Progenitor cell of endocrine pancreas (in vitro differentiated cells): ENCODE measurements around the gene CDHR4. TPM values are rescaled to one million over a fixed set of nuclear protein-coding genes. Genes with fewer than 3 reads are reported as not detected.

Source experiments
- DNase-seq: peaks from one replicate; pipeline ENCODE4 v3.0.0; 2021; ENCODE audit warnings: low spot score; ENCODE audit not compliant: unreplicated experiment
- H3K27ac Mint-ChIP-seq: 2 replicates; pipeline ENCODE4 v1.8.0; 2021; ENCODE audit warnings: mild to moderate bottlenecking, moderate library complexity, mixed read lengths
- H3K27me3 Mint-ChIP-seq: 2 replicates; pipeline ENCODE4 v1.8.0; 2021; ENCODE audit warnings: mixed read lengths
- H3K36me3 Mint-ChIP-seq: 2 replicates; pipeline ENCODE4 v1.8.0; 2022; ENCODE audit warnings: mixed read lengths; ENCODE audit not compliant: insufficient read depth
- H3K4me1 Mint-ChIP-seq: 2 replicates; pipeline ENCODE4 v1.8.0; 2021; ENCODE audit warnings: low read depth, mixed read lengths
- H3K4me3 Mint-ChIP-seq: 2 replicates; pipeline ENCODE4 v1.8.0; 2021; ENCODE audit warnings: low read depth, mild to moderate bottlenecking, moderate library complexity, mixed read lengths
- H3K9me3 Mint-ChIP-seq: 2 replicates; pipeline ENCODE4 v1.8.0; 2021; ENCODE audit warnings: low read depth, mixed read lengths
- total RNA-seq: library from RNA; stranded (reverse); gene quantifications from 2 replicates; pipeline ENCODE4 v1.2.1, GENCODE V29; 2021
- TF ChIP-seq, protein P1 (sequence below): fragments of 200-600 bp; sonication (generic); IDR thresholded peaks from one replicate; pipeline ENCODE4 v1.5.0; 2021; ENCODE audit warnings: antibody characterized with exemption, mild to moderate bottlenecking; ENCODE audit not compliant: unreplicated experiment

The CDHR4 gene
- total RNA-seq, 1 donor from 2014 or later, result not detected

DNA sequence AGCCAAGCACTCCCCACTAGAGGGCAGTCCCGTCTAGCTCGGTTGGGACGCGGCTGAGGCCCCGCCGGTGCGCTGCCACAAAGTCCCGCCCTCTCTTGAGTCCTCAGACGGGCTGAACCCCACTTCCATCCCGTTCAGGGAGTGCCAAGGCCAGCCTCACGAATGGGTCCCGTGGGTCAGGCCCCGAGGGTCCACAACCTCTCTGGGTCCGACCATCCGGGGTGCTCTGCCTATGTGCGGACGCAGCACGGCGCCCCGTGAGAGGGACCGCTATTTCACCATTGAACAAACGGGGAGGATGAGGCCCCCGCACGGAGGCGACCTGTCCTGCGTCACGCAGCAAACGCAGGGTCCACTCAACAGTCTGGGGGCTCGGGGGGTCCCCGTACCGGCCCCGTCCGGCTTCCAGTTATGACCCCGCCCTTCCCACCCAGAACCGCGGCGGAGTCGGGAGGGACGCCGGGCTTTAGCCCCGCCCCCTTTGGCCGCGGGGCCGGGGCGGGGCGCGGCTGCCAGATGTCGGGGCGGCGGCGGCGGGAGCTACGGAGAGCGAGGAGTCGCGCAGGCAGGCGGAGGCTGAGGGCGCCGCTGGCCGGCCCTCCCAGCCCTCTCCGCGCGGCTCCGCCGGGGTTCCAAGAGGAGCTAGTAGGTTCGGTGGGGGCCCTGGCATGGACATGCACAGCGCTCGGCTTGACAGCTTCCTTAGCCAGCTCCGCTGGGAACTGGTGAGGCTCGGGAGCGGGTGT lies 3.2 kb upstream of the CDHR4 start, which contains the start of gene INKA1:
Gene INKA1 (plus strand): TSS at position 543 of the 746 bp plus-strand sequence. CDS start 132 bp downstream, at position 675.
- Mint-ChIP-seq H3K27ac (peak within 1 kb of the TSS; percentile 72), H3K4me1 (peaks cover 10% of the 10 kb centered on the region), H3K9me3 (no peaks in the 10 kb centered on the region), H3K27me3 (peaks cover 42% of the 10 kb centered on the region), H3K36me3 (no peaks in the 10 kb centered on the region), H3K4me3 (peak within 1 kb of the TSS; percentile 74)
- DNase-seq, result peak; percentile 82
- TF ChIP-seq, protein P1, sequence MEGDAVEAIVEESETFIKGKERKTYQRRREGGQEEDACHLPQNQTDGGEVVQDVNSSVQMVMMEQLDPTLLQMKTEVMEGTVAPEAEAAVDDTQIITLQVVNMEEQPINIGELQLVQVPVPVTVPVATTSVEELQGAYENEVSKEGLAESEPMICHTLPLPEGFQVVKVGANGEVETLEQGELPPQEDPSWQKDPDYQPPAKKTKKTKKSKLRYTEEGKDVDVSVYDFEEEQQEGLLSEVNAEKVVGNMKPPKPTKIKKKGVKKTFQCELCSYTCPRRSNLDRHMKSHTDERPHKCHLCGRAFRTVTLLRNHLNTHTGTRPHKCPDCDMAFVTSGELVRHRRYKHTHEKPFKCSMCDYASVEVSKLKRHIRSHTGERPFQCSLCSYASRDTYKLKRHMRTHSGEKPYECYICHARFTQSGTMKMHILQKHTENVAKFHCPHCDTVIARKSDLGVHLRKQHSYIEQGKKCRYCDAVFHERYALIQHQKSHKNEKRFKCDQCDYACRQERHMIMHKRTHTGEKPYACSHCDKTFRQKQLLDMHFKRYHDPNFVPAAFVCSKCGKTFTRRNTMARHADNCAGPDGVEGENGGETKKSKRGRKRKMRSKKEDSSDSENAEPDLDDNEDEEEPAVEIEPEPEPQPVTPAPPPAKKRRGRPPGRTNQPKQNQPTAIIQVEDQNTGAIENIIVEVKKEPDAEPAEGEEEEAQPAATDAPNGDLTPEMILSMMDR, result peak; percentile 86

DNA sequence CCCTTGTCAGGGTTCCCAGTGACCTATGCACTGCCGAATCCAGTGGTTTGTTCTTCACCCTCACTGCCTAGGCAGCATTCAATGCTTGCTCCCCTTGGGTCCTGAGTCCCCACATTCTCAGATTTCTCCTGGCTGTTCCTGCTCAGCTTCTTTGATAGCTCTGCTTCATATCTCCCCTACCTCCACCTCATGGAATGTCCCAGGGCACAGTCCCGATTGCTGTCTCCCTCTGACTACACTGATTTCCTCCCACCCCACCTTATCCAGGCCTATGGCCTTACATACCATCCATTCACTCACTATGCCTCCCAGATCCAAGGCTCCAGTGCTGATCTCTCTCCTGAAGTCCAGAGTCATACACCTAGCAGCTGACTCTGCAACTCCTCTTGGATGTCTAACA lies 1.5 kb upstream of the CDHR4 start:
- Mint-ChIP-seq H3K4me3 (no peak overlapping the region), H3K27ac (no peak overlapping the region), H3K36me3 (no peaks in the 10 kb centered on the region), H3K27me3 (peaks cover 46% of the 10 kb centered on the region), H3K9me3 (no peaks in the 10 kb centered on the region), H3K4me1 (peaks cover 8% of the 10 kb centered on the region)
- TF ChIP-seq, protein P1, result no peak
- DNase-seq, result no peak

DNA sequence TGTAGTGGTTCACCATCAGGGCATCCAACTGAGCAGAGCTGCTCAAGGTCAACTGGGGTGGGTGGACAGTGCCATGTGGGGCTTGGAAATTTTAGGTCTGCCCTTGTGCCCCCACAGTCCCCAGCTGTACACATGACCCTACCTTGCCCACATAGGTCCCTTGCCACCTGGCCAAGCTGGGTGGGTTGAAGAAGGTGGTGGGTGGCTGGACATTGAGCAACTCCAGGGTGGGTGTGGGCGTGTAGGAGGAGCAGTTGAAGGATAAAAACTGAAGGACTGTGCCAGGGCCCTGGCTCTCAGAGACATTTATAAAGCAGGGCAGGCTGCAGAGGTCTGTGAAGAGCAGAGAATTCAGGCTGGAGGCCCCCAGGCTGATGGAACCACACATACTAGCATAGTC lies 568 bp downstream of the CDHR4 start:
- peaks cover 4% of the 10 kb centered on the region for H3K4me1 Mint-ChIP-seq
- no peak for DNase-seq
- H3K27me3 Mint-ChIP-seq, result peaks cover 32% of the 10 kb centered on the region
- H3K36me3 Mint-ChIP-seq, result no peaks in the 10 kb centered on the region
- TF ChIP-seq, protein P1, result no peak
- no peak overlapping the region for H3K27ac Mint-ChIP-seq
- no peaks in the 10 kb centered on the region for H3K9me3 Mint-ChIP-seq
- no peak overlapping the region for H3K4me3 Mint-ChIP-seq

DNA sequence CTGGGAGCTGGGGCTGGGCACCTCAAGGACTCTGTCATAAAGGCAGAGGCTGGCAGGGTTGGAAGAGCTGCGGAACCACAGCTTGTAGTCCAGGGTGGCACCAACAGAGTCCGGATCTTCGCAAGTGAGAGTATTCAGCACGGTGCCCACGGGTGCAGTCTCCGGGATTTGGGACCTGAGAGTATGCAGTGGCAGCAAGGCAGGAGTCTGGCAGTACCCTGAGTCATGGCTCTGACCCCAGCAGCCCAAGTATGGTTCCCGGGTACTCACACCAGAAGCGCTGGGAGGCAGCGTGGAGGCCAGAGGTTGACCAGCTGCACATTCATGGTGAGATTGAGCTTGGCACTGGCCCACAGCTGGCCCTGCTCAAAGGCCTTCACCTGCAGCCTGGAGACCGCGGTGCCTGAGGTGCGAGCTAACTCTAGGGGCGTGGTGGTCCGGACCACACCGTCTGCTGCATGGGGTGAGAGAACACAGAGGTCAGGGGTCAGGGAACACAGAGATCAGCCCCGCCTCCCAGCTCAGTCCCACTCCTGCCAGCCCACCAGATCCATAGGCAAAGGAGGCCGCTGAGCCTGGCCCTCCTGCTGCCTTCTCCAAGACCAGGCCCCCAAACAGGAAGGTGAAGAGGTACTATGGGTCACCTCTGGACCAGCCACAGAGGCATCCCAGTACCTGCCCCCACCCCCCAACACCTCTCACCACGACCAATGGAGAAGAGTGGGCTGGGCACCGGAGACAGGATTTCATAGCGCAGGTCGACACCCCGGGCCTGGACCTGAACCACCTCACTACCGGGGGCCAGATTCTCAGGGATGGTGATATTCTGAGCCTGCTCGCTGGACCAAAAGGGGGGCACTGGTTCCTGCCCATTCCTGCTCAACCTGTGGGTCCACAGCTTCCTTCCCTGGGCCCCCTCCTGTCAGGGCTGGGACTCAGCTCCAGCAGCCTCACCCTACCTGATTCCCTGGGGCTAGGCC lies 4.5 kb downstream of the CDHR4 start:
- Mint-ChIP-seq H3K4me3 (no peak overlapping the region), H3K9me3 (no peaks in the 10 kb centered on the region), H3K4me1 (no peaks in the 10 kb centered on the region), H3K27me3 (peaks cover 12% of the 10 kb centered on the region), H3K27ac (no peak overlapping the region), H3K36me3 (no peaks in the 10 kb centered on the region)
- TF ChIP-seq, protein P1, result no peak
- no peak for DNase-seq

DNA sequence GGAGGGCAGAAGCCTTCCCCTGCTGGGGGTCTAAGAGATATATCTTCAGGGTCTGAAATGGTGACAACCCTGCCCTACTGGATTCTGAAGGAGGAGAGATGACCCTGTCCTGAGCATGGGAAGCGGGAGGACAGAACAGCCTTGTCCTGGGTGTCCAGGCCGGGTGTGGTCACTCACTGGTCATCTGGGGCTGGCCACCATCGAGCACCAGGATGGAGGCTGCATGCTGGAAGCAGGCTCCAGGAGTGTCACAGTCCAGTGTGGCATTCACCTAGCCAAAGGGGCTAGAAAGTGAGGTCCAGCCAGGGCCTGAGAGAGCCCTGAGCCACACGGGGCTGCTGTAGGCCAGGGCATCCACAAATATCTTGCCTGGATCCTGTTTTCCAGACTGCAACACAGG lies 5.2 kb downstream of the CDHR4 start:
- Mint-ChIP-seq H3K27me3 (peaks cover 12% of the 10 kb centered on the region), H3K36me3 (no peaks in the 10 kb centered on the region), H3K4me1 (no peaks in the 10 kb centered on the region), H3K27ac (no peak overlapping the region), H3K9me3 (no peaks in the 10 kb centered on the region), H3K4me3 (no peak overlapping the region)
- TF ChIP-seq, protein P1, result no peak
- DNase-seq, result no peak
